A549 (cell line): Measurements from ENCODE around the gene GCC2. TPM values are rescaled to one million over a fixed set of nuclear protein-coding genes. Genes with fewer than 3 reads are reported as not detected.
A peak's percentile ranks its signal among the peaks of the same experiment; 100 is the strongest.

Experiments used
- ATAC-seq, 2 experiments: fragments of 200-7000 bp in 1 of 2; fragments of >200 bp in 1 of 2; cut with Nextera tagmentation in 1 of 2; cut with Tn5 transposase in 1 of 2; 3 replicates each; pipeline versions ENCODE4 v1.8.0 to v1.9.1; 2018 to 2020; ENCODE audit warnings: mild to moderate bottlenecking in 1 of 2, moderate library complexity in 1 of 2
- CTCF ChIA-PET: fragments of 300-600 bp; sonication (Branson Sonifier 250); formaldehyde crosslinking; extraction: SDS; loops from one replicate; lab custom pipeline; 2021; ENCODE audit warnings: antibody characterized with exemption, inconsistent platforms; lab: Yijun Ruan, JAX
- POLR2A ChIA-PET: fragments of 350-600 bp; formaldehyde crosslinking; extraction: SDS; loops from one replicate; lab custom pipeline; 2021; ENCODE audit warnings: antibody characterized with exemption, inconsistent platforms; lab: Yijun Ruan, JAX
- DNase-seq, 2 experiments: peaks; one replicate each; pipeline versions ENCODE4 v3.0.0 to v3.0.0-alpha.2; 2011 to 2016; ENCODE audit warnings: low read depth in 1 of 2, low spot score in 1 of 2
- FAIRE-seq: peaks from 2 replicates; lab custom pipeline; 2011; peaks lifted over from hg19 to GRCh38; lab: Jason Lieb, UNC
- H3K27ac ChIP-seq, 2 experiments: fragments of >200 bp; sonication (Bioruptor Twin); formaldehyde crosslinking; 3 replicates each; pipeline ENCODE4 v1.5.1; 2016 to 2017
- H3K4me1 ChIP-seq: fragments of >200 bp; sonication (Bioruptor Twin); formaldehyde crosslinking; 3 replicates; pipeline ENCODE4 v1.6.1; 2016
- H3K4me2 ChIP-seq: fragments of >200 bp; sonication (Bioruptor Twin); formaldehyde crosslinking; 3 replicates; pipeline ENCODE4 v1.6.1; 2016
- H3K4me3 ChIP-seq: fragments of >200 bp; sonication (Bioruptor Twin); formaldehyde crosslinking; 3 replicates; pipeline ENCODE4 v1.5.1; 2016
- H3K9me3 ChIP-seq: fragments of >200 bp; sonication (Bioruptor Twin); formaldehyde crosslinking; 3 replicates; pipeline ENCODE4 v1.6.1; 2016
- CHD2 ChIP-seq: fragments of 150-350 bp; IDR thresholded peaks from 2 replicates; pipeline ENCODE4 v1.6.1; 2014; ENCODE audit warnings: low read length; ENCODE audit not compliant: partially characterized antibody
- EHMT2 ChIP-seq: fragments of 200-600 bp; sonication (generic); IDR thresholded peaks from 2 replicates; pipeline ENCODE4 v1.6.1; 2016; ENCODE audit warnings: antibody characterized with exemption, low read depth, mild to moderate bottlenecking, moderate library complexity
- EP300 ChIP-seq, 2 experiments: fragments of >200 bp; sonication (Bioruptor Twin); formaldehyde crosslinking; IDR thresholded peaks; 2 replicates in 1 of 2; 3 replicates in 1 of 2; pipeline ENCODE4 v1.6.1; 2016 to 2017
- ESRRA ChIP-seq: fragments of 150-350 bp; IDR thresholded peaks from 2 replicates; pipeline ENCODE4 v1.6.1; 2014; ENCODE audit warnings: mild to moderate bottlenecking, low read length, borderline replicate concordance
- FOSB ChIP-seq: fragments of 250-450 bp; sonication (Bioruptor Pico); IDR thresholded peaks from 2 replicates; pipeline ENCODE4 v1.5.0; 2020; ENCODE audit warnings: mild to moderate bottlenecking, moderate library complexity
- FOSL2 ChIP-seq, 2 experiments: fragments of 450-650 bp in 1 of 2; fragments of >200 bp in 1 of 2; sonication (Bioruptor Twin) in 1 of 2; formaldehyde crosslinking; IDR thresholded peaks; 2 replicates each; pipeline versions ENCODE4 v1.5.0 to v1.6.1; 2016 to 2020; ENCODE audit warnings: mild to moderate bottlenecking in 1 of 2, moderate library complexity in 1 of 2
- HDAC2 ChIP-seq: fragments of 200-600 bp; sonication (generic); IDR thresholded peaks from 2 replicates; pipeline ENCODE4 v1.6.1; 2016
- HEYL ChIP-seq: fragments of 250-450 bp; sonication (Bioruptor Pico); IDR thresholded peaks from 2 replicates; pipeline ENCODE4 v1.8.0; 2021; ENCODE audit warnings: mild to moderate bottlenecking, moderate library complexity
- HOXB13 ChIP-seq: fragments of 250-450 bp; sonication (Bioruptor Pico); IDR thresholded peaks from 2 replicates; pipeline ENCODE4 v1.5.0; 2020; ENCODE audit warnings: low read depth, mild to moderate bottlenecking, moderate library complexity
- HOXB5 ChIP-seq: fragments of 250-450 bp; sonication (Bioruptor Pico); IDR thresholded peaks from 2 replicates; pipeline ENCODE4 v1.5.0; 2020; ENCODE audit warnings: mild to moderate bottlenecking, moderate library complexity
- JUNB ChIP-seq: fragments of >200 bp; sonication (Bioruptor Twin); formaldehyde crosslinking; IDR thresholded peaks from 2 replicates; pipeline ENCODE4 v1.6.1; 2016
- KDM1A ChIP-seq: fragments of 200-600 bp; sonication (generic); IDR thresholded peaks from 2 replicates; pipeline ENCODE4 v1.6.1; 2016; ENCODE audit warnings: low read depth, mild to moderate bottlenecking
- NPAS2 ChIP-seq: fragments of 250-450 bp; sonication (Bioruptor Pico); IDR thresholded peaks from 2 replicates; pipeline ENCODE4 v1.8.0; 2022; ENCODE audit warnings: mild to moderate bottlenecking, moderate library complexity, borderline replicate concordance
- NR3C1 ChIP-seq: fragments of >200 bp; sonication (Bioruptor Twin); formaldehyde crosslinking; IDR thresholded peaks from 3 replicates; pipeline ENCODE4 v1.6.1; 2017
- POLR2A ChIP-seq: IDR thresholded peaks from 2 replicates; pipeline ENCODE4 v1.6.1; 2012; ENCODE audit warnings: mild to moderate bottlenecking, low read length
- RCOR1 ChIP-seq: fragments of 150-350 bp; IDR thresholded peaks from 2 replicates; pipeline ENCODE4 v1.6.1; 2014; ENCODE audit warnings: antibody characterized with exemption, low read length, low read depth
- ZNF302 ChIP-seq: fragments of 250-450 bp; sonication (Bioruptor Pico); IDR thresholded peaks from 2 replicates; pipeline ENCODE4 v1.9.0; 2021; ENCODE audit warnings: inconsistent platforms, mild to moderate bottlenecking, moderate library complexity
- WGBS: methylation state at CpG from one replicate; pipeline ENCODE4 v1.1.6; 2017; ENCODE audit errors: missing lambda C conversion rate; 5-methylcytosine and 5-hydroxymethylcytosine counted together
- polyA plus RNA-seq, 4 experiments: library from polyadenylated mRNA; depleted of rRNA in 3 of 4; stranded (reverse); fragments of >200 nt; fragmentation: RNase III in 1 of 4; extraction: RNeasy Plus Mini Kit Qiagen cat#74134 plus additional on column Dnase treatment in 1 of 4; gene quantifications; 2 replicates in 3 of 4; 3 replicates in 1 of 4; pipeline ENCODE4 v1.2.3, GENCODE V29; 2011 to 2017
- TF ChIP-seq, protein P1 (sequence below): fragments of >200 bp; sonication (Bioruptor Twin); formaldehyde crosslinking; IDR thresholded peaks from 3 replicates; pipeline ENCODE4 v1.5.1; 2016
- TF ChIP-seq, protein P2 (sequence below): fragments of >200 bp; sonication (Bioruptor Twin); formaldehyde crosslinking; IDR thresholded peaks from 3 replicates; pipeline ENCODE4 v1.6.1; 2016
- TF ChIP-seq, protein P3 (sequence below): IDR thresholded peaks from 2 replicates; pipeline ENCODE4 v1.6.1; 2012
- TF ChIP-seq, protein P4 (sequence below): IDR thresholded peaks from 2 replicates; pipeline ENCODE4 v1.6.1; 2012; ENCODE audit warnings: low read depth, borderline replicate concordance
- TF ChIP-seq, protein P5 (sequence below): fragments of 200-600 bp; sonication (generic); IDR thresholded peaks from 2 replicates; pipeline ENCODE4 v1.6.1; 2016; ENCODE audit warnings: antibody characterized with exemption, mild to moderate bottlenecking, moderate library complexity
- TF ChIP-seq, protein P6 (sequence below): fragments of >200 bp; sonication (Bioruptor Twin); formaldehyde crosslinking; IDR thresholded peaks from 2 replicates; pipeline ENCODE4 v1.6.1; 2016

Gene GCC2
- polyA plus RNA-seq, 2 of the 4 experiments (the other 2 are of a cell fraction), result 13.6 to 30.1 TPM

DNA sequence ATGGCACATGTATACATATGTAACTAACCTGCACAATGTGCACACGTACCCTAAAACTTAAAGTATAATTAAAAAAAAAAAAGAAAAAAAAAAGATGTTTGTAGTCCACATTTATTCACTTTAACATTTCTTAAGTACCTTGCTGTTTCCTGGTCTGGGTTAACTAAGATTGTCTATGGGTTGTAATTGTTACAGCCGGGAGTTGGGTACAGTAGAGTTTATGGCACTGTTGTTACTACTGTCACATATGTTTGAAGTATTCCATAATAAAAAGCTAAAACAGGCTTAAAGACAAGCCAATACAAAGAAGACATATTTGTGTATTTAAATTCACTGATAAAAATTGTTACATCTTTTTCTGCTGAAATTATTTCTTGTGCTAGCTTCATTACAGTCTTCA is 36.2 kb downstream of the GCC2 start:
- TF ChIP-seq, protein P1, sequence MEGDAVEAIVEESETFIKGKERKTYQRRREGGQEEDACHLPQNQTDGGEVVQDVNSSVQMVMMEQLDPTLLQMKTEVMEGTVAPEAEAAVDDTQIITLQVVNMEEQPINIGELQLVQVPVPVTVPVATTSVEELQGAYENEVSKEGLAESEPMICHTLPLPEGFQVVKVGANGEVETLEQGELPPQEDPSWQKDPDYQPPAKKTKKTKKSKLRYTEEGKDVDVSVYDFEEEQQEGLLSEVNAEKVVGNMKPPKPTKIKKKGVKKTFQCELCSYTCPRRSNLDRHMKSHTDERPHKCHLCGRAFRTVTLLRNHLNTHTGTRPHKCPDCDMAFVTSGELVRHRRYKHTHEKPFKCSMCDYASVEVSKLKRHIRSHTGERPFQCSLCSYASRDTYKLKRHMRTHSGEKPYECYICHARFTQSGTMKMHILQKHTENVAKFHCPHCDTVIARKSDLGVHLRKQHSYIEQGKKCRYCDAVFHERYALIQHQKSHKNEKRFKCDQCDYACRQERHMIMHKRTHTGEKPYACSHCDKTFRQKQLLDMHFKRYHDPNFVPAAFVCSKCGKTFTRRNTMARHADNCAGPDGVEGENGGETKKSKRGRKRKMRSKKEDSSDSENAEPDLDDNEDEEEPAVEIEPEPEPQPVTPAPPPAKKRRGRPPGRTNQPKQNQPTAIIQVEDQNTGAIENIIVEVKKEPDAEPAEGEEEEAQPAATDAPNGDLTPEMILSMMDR, result no peak
- TF ChIP-seq HEYL (CRISPR knock-in tag), result no peak
- TF ChIP-seq, protein P2, sequence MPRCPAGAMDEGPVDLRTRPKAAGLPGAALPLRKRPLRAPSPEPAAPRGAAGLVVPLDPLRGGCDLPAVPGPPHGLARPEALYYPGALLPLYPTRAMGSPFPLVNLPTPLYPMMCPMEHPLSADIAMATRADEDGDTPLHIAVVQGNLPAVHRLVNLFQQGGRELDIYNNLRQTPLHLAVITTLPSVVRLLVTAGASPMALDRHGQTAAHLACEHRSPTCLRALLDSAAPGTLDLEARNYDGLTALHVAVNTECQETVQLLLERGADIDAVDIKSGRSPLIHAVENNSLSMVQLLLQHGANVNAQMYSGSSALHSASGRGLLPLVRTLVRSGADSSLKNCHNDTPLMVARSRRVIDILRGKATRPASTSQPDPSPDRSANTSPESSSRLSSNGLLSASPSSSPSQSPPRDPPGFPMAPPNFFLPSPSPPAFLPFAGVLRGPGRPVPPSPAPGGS, result no peak
- TF ChIP-seq, protein P3, sequence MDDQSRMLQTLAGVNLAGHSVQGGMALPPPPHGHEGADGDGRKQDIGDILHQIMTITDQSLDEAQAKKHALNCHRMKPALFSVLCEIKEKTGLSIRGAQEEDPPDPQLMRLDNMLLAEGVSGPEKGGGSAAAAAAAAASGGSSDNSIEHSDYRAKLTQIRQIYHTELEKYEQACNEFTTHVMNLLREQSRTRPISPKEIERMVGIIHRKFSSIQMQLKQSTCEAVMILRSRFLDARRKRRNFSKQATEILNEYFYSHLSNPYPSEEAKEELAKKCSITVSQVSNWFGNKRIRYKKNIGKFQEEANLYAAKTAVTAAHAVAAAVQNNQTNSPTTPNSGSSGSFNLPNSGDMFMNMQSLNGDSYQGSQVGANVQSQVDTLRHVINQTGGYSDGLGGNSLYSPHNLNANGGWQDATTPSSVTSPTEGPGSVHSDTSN, result no peak
- no peak for ATAC-seq
- Histone ChIP-seq H3K27ac (no peak overlapping the region), H3K9me3 (no peaks in the 10 kb centered on the region), H3K4me3 (no peak overlapping the region), H3K4me2 (no peak overlapping the region), H3K4me1 (no peaks in the 10 kb centered on the region)
- ChIA-PET CTCF (interaction anchor here (1.2 kb wide), 1 partner anchor 148 kb away, joined by 3 read pairs; no protein-coding TSS in a partner anchor), POLR2A (no interaction called here)
- 95% methylated on average over 2 of the region's 2 CpGs for WGBS
- FAIRE-seq, result no peak
- no peak for DNase-seq

DNA sequence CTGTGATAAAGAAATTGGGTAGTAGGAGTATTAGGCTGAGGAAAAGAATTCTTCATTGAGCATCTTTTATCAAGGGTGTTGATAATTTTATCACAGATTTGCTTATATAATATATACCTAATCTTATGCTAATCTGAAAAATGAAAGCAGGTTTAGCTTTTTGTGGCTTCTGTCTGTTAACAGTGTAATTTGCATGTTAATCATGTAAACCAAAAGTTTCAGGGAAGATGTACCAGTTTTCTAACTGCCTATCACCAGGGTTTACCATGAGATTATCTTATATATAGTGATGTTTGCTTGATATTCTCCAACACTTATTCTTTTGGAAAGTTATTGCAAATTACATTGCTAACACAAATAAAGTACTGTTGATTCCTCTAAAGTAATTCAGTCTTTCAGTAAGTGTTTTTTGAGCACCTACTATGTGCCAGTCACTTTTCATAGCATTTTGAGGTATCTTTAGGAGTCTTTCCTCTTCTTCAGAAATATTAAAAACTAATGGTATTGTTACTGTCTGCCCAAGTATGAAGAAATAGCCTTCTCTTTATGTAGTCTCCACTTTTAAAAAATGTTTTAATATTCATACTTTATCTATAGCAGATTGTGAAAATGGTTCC is 41.6 kb downstream of the GCC2 start:
- Histone ChIP-seq H3K4me1 (peaks cover 27% of the 10 kb centered on the region), H3K4me2 (no peak overlapping the region), H3K9me3 (no peaks in the 10 kb centered on the region), H3K27ac (no peak overlapping the region; a peak in 1 of 6 replicates), H3K4me3 (no peak overlapping the region)
- FAIRE-seq (no peak), DNase-seq (no peak), ATAC-seq (no peak)
- TF ChIP-seq, protein P2, result no peak
- TF ChIP-seq KDM1A (no peak), JUNB (no peak), HOXB13 (CRISPR knock-in tag) (no peak), ZNF302 (CRISPR knock-in tag) (no peak), POLR2A (no peak)
- TF ChIP-seq, protein P4, sequence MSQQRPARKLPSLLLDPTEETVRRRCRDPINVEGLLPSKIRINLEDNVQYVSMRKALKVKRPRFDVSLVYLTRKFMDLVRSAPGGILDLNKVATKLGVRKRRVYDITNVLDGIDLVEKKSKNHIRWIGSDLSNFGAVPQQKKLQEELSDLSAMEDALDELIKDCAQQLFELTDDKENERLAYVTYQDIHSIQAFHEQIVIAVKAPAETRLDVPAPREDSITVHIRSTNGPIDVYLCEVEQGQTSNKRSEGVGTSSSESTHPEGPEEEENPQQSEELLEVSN, result no peak
- CTCF ChIA-PET, result no interaction called here
- POLR2A ChIA-PET, result no interaction called here

DNA sequence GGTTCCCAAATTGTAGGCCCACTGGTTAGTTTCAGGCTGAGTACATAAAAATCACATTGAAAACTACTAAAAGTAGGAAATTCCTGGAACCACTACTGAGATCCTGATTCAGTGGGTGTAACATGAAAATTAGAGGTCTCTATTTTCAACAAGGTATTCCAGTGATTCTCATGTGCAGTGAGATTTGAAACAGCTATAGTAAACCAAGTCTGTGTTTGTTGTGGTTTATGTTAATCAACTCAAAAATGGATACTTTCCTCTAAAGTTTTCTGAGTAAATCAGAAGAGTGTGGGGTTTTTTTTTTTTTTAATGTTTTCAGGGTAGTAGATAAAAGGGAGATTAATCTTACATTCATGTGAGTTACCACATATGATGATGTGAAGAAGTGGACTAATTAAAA is 42.8 kb downstream of the GCC2 start:
- POLR2A ChIA-PET, result interaction anchor here (0.7 to 1.2 kb wide), 4 partner anchors 42 to 92 kb away, joined by 3 to 9 read pairs (median 7); partner anchors contain the start of genes GCC2 and LIMS1
- H3K9me3 ChIP-seq, result no peaks in the 10 kb centered on the region
- peak overlapping the region; percentile 58 for H3K4me2 ChIP-seq
- no peak for DNase-seq
- no peak overlapping the region for H3K4me3 ChIP-seq
- H3K27ac ChIP-seq, result peak overlapping the region; percentile 73 to 77; a peak in 5 of 6 replicates
- no peak for ATAC-seq
- peaks cover 27% of the 10 kb centered on the region for H3K4me1 ChIP-seq
- no peak for FAIRE-seq
- CTCF ChIA-PET, result interaction anchor here (0.6 to 2.5 kb wide), 3 partner anchors 92 to 272 kb away, joined by 3 to 10 read pairs (median 3); no protein-coding TSS in a partner anchor
- no peak for TF ChIP-seq HDAC2
- TF ChIP-seq EHMT2, result no peak
- no peak for TF ChIP-seq ESRRA
- no peak for TF ChIP-seq EP300 (IDR thresholded peaks at IDR 0.05)
- TF ChIP-seq, protein P5, sequence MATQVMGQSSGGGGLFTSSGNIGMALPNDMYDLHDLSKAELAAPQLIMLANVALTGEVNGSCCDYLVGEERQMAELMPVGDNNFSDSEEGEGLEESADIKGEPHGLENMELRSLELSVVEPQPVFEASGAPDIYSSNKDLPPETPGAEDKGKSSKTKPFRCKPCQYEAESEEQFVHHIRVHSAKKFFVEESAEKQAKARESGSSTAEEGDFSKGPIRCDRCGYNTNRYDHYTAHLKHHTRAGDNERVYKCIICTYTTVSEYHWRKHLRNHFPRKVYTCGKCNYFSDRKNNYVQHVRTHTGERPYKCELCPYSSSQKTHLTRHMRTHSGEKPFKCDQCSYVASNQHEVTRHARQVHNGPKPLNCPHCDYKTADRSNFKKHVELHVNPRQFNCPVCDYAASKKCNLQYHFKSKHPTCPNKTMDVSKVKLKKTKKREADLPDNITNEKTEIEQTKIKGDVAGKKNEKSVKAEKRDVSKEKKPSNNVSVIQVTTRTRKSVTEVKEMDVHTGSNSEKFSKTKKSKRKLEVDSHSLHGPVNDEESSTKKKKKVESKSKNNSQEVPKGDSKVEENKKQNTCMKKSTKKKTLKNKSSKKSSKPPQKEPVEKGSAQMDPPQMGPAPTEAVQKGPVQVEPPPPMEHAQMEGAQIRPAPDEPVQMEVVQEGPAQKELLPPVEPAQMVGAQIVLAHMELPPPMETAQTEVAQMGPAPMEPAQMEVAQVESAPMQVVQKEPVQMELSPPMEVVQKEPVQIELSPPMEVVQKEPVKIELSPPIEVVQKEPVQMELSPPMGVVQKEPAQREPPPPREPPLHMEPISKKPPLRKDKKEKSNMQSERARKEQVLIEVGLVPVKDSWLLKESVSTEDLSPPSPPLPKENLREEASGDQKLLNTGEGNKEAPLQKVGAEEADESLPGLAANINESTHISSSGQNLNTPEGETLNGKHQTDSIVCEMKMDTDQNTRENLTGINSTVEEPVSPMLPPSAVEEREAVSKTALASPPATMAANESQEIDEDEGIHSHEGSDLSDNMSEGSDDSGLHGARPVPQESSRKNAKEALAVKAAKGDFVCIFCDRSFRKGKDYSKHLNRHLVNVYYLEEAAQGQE, result no peak
- TF ChIP-seq HOXB5 (CRISPR knock-in tag), result no peak
- TF ChIP-seq, protein P6, sequence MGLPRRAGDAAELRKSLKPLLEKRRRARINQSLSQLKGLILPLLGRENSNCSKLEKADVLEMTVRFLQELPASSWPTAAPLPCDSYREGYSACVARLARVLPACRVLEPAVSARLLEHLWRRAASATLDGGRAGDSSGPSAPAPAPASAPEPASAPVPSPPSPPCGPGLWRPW, result no peak
- no peak for TF ChIP-seq FOSB (CRISPR knock-in tag)
- TF ChIP-seq NR3C1, result no peak
- no peak for TF ChIP-seq FOSL2 (IDR thresholded peaks at IDR 0.05)
- no peak for TF ChIP-seq FOSL2 (CRISPR knock-in tag; IDR thresholded peaks at IDR 0.05)
- no peak for TF ChIP-seq CHD2
- no peak for TF ChIP-seq JUNB
- TF ChIP-seq ZNF302 (CRISPR knock-in tag), result no peak
- TF ChIP-seq RCOR1, result no peak
- no peak for TF ChIP-seq NPAS2
